Parathyroid adenoma (tissue), 2 donors: ENCODE results near the gene ARHGAP10.

ENCODE experiments used
- H2AFZ ChIP-seq: fragments of 300-600 bp; sonication (generic); one replicate; pipeline ENCODE4 v1.7.0; 2017; ENCODE audit warnings: antibody characterized with exemption, mild to moderate bottlenecking
- H3K27ac ChIP-seq: fragments of 300-600 bp; sonication (generic); one replicate; pipeline ENCODE4 v1.7.0; 2017
- H3K27me3 ChIP-seq: fragments of 300-600 bp; sonication (generic); one replicate; pipeline ENCODE4 v1.7.0; 2017; ENCODE audit warnings: low read length; ENCODE audit not compliant: control insufficient read depth, insufficient read depth
- H3K36me3 ChIP-seq: fragments of 300-600 bp; sonication (generic); one replicate; pipeline ENCODE4 v1.7.0; 2017; ENCODE audit warnings: low read length; ENCODE audit not compliant: control insufficient read depth, insufficient read depth
- H3K4me1 ChIP-seq: fragments of 300-600 bp; sonication (generic); one replicate; pipeline ENCODE4 v1.7.0; 2017; ENCODE audit warnings: control low read depth
- H3K4me2 ChIP-seq: fragments of 300-600 bp; sonication (generic); one replicate; pipeline ENCODE4 v1.7.0; 2017; ENCODE audit warnings: low read length
- H3K4me3 ChIP-seq: fragments of 300-600 bp; sonication (generic); one replicate; pipeline ENCODE4 v1.7.0; 2017; ENCODE audit warnings: low read depth, low read length
- H3K79me2 ChIP-seq: fragments of 300-600 bp; sonication (generic); one replicate; pipeline ENCODE4 v1.7.0; 2017; ENCODE audit warnings: control low read depth
- H3K9ac ChIP-seq: fragments of 300-600 bp; sonication (generic); one replicate; pipeline ENCODE4 v1.7.0; 2017; ENCODE audit warnings: mild to moderate bottlenecking
- H3K9me3 ChIP-seq: fragments of 300-600 bp; sonication (generic); one replicate; pipeline ENCODE4 v1.7.0; 2017; ENCODE audit warnings: low read length; ENCODE audit not compliant: control insufficient read depth
- TF ChIP-seq, protein P1 (sequence below): fragments of 300-600 bp; sonication (generic); IDR thresholded peaks from one replicate; pipeline ENCODE4 v1.7.0; 2017; ENCODE audit warnings: antibody characterized with exemption, mild to moderate bottlenecking
- donor health status: primary hyperparathyroidism.

ARHGAP10 gene

DNA sequence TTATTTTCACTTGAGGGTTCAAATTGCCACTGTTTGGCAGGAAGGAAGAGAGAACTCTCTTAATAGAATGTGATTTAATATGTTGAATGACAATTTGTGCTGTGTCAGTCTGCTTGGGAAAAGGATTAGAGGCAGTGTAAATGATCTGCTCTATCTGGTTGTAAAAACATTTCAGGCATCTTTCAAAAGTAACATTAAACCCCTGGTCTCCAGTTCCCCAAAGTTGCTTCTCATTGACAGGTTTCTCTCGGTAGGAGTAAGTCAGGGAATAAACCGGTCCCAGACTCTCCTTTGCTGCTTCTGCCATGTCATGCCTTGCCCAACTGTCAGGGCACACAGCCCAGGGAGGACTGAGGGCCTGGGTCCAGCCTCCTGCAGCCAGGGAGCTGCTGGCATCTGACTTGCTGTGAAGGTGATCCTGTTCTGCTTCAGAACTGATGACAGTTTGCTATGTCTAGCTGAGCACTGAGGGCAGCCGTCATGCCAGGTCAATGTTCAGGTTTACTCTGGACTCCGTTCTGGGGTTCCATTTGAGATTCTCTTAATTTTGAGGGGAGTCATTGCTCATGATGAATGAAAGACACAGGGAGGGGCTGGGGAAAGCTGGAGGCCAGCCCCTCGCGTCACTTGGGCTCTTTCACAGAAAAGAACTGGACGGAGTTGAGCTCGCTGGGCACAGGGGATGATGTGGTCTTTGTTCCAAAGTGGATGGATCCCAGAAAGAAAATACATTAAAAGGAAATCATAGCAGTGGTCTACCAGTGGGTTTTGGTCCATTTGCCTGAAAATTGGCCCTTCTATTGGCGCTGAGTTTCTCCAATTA lies 312.4 kb downstream of the ARHGAP10 start:
- H3K36me3 ChIP-seq, result no peaks in the 10 kb centered on the region
- peak overlapping the region; percentile 56 for H2AFZ ChIP-seq
- TF ChIP-seq, protein P1, sequence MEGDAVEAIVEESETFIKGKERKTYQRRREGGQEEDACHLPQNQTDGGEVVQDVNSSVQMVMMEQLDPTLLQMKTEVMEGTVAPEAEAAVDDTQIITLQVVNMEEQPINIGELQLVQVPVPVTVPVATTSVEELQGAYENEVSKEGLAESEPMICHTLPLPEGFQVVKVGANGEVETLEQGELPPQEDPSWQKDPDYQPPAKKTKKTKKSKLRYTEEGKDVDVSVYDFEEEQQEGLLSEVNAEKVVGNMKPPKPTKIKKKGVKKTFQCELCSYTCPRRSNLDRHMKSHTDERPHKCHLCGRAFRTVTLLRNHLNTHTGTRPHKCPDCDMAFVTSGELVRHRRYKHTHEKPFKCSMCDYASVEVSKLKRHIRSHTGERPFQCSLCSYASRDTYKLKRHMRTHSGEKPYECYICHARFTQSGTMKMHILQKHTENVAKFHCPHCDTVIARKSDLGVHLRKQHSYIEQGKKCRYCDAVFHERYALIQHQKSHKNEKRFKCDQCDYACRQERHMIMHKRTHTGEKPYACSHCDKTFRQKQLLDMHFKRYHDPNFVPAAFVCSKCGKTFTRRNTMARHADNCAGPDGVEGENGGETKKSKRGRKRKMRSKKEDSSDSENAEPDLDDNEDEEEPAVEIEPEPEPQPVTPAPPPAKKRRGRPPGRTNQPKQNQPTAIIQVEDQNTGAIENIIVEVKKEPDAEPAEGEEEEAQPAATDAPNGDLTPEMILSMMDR, result no peak
- H3K4me3 ChIP-seq, result no peak overlapping the region
- no peak overlapping the region for H3K9ac ChIP-seq
- no peaks in the 10 kb centered on the region for H3K27me3 ChIP-seq
- H3K4me2 ChIP-seq, result no peak overlapping the region
- peaks cover 9% of the 10 kb centered on the region for H3K4me1 ChIP-seq
- H3K9me3 ChIP-seq, result no peaks in the 10 kb centered on the region
- H3K27ac ChIP-seq, result peak overlapping the region; percentile 86
- H3K79me2 ChIP-seq, result no peaks in the 10 kb centered on the region

DNA sequence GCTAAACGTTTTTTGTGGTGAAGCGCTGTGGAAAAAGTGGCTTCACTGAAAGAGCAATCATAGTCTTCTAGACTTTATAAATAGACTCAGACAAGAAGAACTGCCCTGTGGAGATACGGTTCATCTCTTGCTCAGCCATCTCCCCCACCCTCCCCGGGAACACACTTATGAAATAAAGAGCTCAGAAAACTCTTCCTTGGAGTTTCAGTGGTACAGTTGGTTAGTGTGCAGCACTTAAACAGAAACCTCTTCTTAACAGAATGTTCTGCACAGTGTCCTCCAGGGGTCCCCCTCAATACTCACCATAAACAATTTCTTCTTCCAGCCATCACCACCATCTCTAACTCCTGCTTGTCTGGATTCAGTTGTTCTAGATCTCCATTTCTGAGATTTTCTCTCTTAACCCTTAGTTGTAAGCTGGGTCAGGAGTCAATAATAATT lies 313.0 kb downstream of the ARHGAP10 start:
- H3K79me2 ChIP-seq, result no peaks in the 10 kb centered on the region
- H3K36me3 ChIP-seq, result no peaks in the 10 kb centered on the region
- H3K9me3 ChIP-seq, result no peaks in the 10 kb centered on the region
- H3K27ac ChIP-seq, result peak overlapping the region; percentile 86
- no peak overlapping the region for H3K4me2 ChIP-seq
- peaks cover 9% of the 10 kb centered on the region for H3K4me1 ChIP-seq
- H3K9ac ChIP-seq, result no peak overlapping the region
- H3K4me3 ChIP-seq, result no peak overlapping the region
- TF ChIP-seq, protein P1, result no peak
- H3K27me3 ChIP-seq, result no peaks in the 10 kb centered on the region
- no peak overlapping the region for H2AFZ ChIP-seq

DNA sequence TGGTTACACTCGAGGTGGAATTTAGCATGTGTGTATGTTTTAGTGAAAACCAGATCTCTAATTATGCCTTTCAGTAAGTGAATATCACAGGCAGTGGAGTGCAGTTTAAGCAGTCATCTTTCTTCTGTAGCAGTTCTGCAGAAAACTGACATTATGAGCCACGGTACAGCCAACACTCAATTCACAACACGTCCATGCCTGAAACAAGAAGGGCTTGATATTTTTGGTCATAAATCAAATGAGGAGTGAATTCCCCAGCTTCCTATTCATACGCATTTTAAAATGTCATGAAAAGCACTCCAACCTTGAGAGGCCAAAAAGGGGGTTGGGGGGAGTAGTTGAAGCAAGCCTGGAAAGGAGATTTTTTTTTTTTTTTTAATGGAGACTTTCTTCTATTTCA lies 316.7 kb downstream of the ARHGAP10 start:
- H3K4me3 ChIP-seq, result no peak overlapping the region

DNA sequence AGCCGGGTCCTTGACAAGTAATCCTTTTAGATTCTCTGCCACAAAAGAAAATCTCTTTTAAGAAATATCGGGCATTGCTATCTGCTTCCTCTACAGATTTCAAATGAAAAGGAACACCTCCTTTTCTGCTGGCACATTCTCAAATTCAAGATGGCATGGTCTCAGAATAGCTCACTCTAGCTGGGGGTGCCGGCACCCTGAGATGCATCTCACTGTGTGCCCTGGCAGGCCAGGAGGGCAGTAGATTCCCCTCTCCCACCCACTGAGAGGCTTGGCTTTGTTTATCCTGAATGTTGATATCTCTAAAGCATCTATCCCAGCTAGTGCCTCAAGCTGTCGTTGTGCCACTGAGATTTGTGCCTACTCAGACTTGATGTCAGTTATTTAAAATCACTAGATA lies 319.5 kb downstream of the ARHGAP10 start:
- Histone ChIP-seq H3K4me2 (peak overlapping the region; percentile 27), H3K4me1 (peaks cover 39% of the 10 kb centered on the region), H3K9ac (no peak overlapping the region), H3K79me2 (no peaks in the 10 kb centered on the region), H3K27me3 (no peaks in the 10 kb centered on the region), H3K27ac (peak overlapping the region; percentile 92), H3K9me3 (no peaks in the 10 kb centered on the region), H3K36me3 (no peaks in the 10 kb centered on the region), H2AFZ (peak overlapping the region; percentile 49), H3K4me3 (no peak overlapping the region)
- TF ChIP-seq, protein P1, result no peak

More for the DNA sequence above, 316.7 kb downstream of the ARHGAP10 start:
- H2AFZ ChIP-seq, result no peak overlapping the region
- H3K79me2 ChIP-seq, result no peaks in the 10 kb centered on the region
- peak overlapping the region; percentile 39 for H3K27ac ChIP-seq
- H3K27me3 ChIP-seq, result no peaks in the 10 kb centered on the region
- TF ChIP-seq, protein P1, result no peak
- H3K9me3 ChIP-seq, result no peaks in the 10 kb centered on the region
- no peak overlapping the region for H3K9ac ChIP-seq
- no peak overlapping the region for H3K4me2 ChIP-seq
- H3K36me3 ChIP-seq, result no peaks in the 10 kb centered on the region
- peaks cover 29% of the 10 kb centered on the region for H3K4me1 ChIP-seq

DNA sequence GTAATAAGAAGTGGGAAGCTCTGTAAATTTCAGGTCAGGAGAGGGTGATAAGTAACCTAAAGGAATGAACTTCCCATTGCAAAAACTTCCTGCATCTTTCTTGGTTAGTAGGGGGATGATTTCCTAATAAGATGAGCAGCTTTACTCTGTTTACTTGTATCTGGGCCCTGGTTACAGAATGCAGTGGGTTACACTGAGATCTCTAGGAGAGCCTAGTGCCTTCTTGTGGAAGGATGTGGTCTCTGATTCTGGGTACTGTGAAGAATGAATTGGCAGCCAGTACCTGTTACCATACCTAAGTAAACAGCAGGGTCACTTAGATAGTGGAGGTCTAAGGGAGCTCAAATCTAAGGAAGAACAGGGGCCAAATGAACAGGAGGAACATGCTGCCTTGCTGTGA lies 320.6 kb downstream of the ARHGAP10 start:
- H3K9me3 ChIP-seq, result no peaks in the 10 kb centered on the region
- peaks cover 48% of the 10 kb centered on the region for H3K4me1 ChIP-seq
- H3K4me3 ChIP-seq, result no peak overlapping the region
- TF ChIP-seq, protein P1, result no peak
- H3K36me3 ChIP-seq, result no peaks in the 10 kb centered on the region
- H3K79me2 ChIP-seq, result no peaks in the 10 kb centered on the region
- no peaks in the 10 kb centered on the region for H3K27me3 ChIP-seq
- H3K9ac ChIP-seq, result no peak overlapping the region
- no peak overlapping the region for H2AFZ ChIP-seq
- peak overlapping the region; percentile 92 for H3K27ac ChIP-seq
- H3K4me2 ChIP-seq, result peak overlapping the region; percentile 16
